K562 (cell line): Measurements from ENCODE around the gene ALDH16A1. TPM values are rescaled to one million over a fixed set of nuclear protein-coding genes. Genes with fewer than 3 reads are reported as not detected.

Experiments
- ATAC-seq: fragments of 200-7000 bp; cut with Tn5 transposase; 3 replicates; pipeline ENCODE4 v1.9.1; 2020; ENCODE audit warnings: moderate library complexity
- BruUV-seq: library from RNA; stranded (reverse); fragments of 400-500 nt; replicated peaks from 2 replicates; lab custom pipeline; 2021; lab: Mats Ljungman, UMichigan
- CTCF ChIA-PET: fragments of 300-600 bp; formaldehyde crosslinking; extraction: SDS; loops from one replicate; lab custom pipeline; 2021; ENCODE audit warnings: low intra/inter-chr PET ratio; lab: Yijun Ruan, JAX
- POLR2A ChIA-PET: fragments of 300-600, 350-650 bp; sonication (Branson Sonifier 250); formaldehyde crosslinking; extraction: SDS; loops from one replicate; lab custom pipeline; 2021; ENCODE audit warnings: antibody characterized with exemption, inconsistent platforms; lab: Yijun Ruan, JAX
- DNase-seq, 4 experiments: peaks; one replicate each; pipeline versions ENCODE4 v3.0.0 to v3.0.0-alpha.2; 2011 to 2018; ENCODE audit warnings: low spot score in 3 of 4, mixed read lengths in 3 of 4; ENCODE audit errors: extremely low read depth in 1 of 4
- FAIRE-seq: peaks from 2 replicates; lab custom pipeline; 2011; peaks lifted over from hg19 to GRCh38; lab: Jason Lieb, UNC
- H2AFZ ChIP-seq: 2 replicates; pipeline ENCODE4 v1.6.0; 2011; ENCODE audit warnings: low read depth, low read length, control low read depth, inconsistent platforms
- H3K27ac ChIP-seq: fragments of 200-600 bp; 3 replicates; pipeline ENCODE4 v1.8.0; 2011; ENCODE audit warnings: low read depth, mild to moderate bottlenecking, control low read depth, inconsistent platforms, low read length, moderate library complexity, mixed read lengths; ENCODE audit errors: extremely low read depth
- H3K27me3 ChIP-seq, 2 experiments: fragments of 300-600 bp in 1 of 2; 2 replicates in 1 of 2; 3 replicates in 1 of 2; pipeline versions ENCODE4 v1.6.0 to v1.8.0; 2011; ENCODE audit warnings: inconsistent platforms in 2 of 2, low read length in 2 of 2, mild to moderate bottlenecking in 1 of 2, mixed read lengths in 1 of 2, moderate library complexity in 1 of 2; ENCODE audit not compliant: control insufficient read depth in 2 of 2, insufficient read depth in 2 of 2
- H3K36me3 ChIP-seq: fragments of 300-600 bp; 3 replicates; pipeline ENCODE4 v1.8.0; 2011; ENCODE audit warnings: mild to moderate bottlenecking, low read length, inconsistent platforms; ENCODE audit not compliant: control insufficient read depth, insufficient read depth
- H3K4me1 ChIP-seq, 2 experiments: fragments of 200-600 bp in 1 of 2; replicated peaks in 1 of 2; 2 replicates in 1 of 2; 3 replicates in 1 of 2; pipeline versions ENCODE4 v1.5.1 to v1.8.0; 2011; ENCODE audit warnings: inconsistent platforms in 2 of 2, low read length in 2 of 2, mild to moderate bottlenecking in 1 of 2, mixed read lengths in 1 of 2, moderate library complexity in 1 of 2; ENCODE audit not compliant: control insufficient read depth in 2 of 2, insufficient read depth in 2 of 2
- H3K4me2 ChIP-seq: 2 replicates; pipeline ENCODE4 v1.6.1; 2011; ENCODE audit warnings: low read length, control low read depth, inconsistent platforms, mixed read lengths; ENCODE audit not compliant: insufficient read depth
- H3K4me3 ChIP-seq: fragments of 200-600 bp; sonication (generic), shearing (Covaris generic); 2 replicates; pipeline ENCODE4 v1.5.1; 2016; ENCODE audit warnings: control low read depth, inconsistent platforms
- H3K79me2 ChIP-seq: fragments of 200-600 bp; 3 replicates; pipeline ENCODE4 v1.8.0; 2011; ENCODE audit warnings: low read length, inconsistent platforms; ENCODE audit not compliant: control insufficient read depth, insufficient read depth
- H3K9ac ChIP-seq, 2 experiments: 2 replicates each; pipeline versions ENCODE4 v1.6.0 to v1.6.1; 2011; ENCODE audit warnings: low read depth in 2 of 2, low read length in 2 of 2, control low read depth in 1 of 2, inconsistent platforms in 1 of 2, mild to moderate bottlenecking in 1 of 2, mixed read lengths in 1 of 2; ENCODE audit not compliant: insufficient read depth in 1 of 2
- H3K9me1 ChIP-seq: one replicate; pipeline ENCODE4 v1.6.0; 2011; ENCODE audit warnings: inconsistent platforms, mild to moderate bottlenecking, low read length, moderate library complexity; ENCODE audit not compliant: control insufficient read depth, insufficient read depth
- H3K9me3 ChIP-seq: replicated peaks from 2 replicates; pipeline ENCODE4 v1.5.1; 2011; ENCODE audit warnings: low read depth, low read length, inconsistent platforms; ENCODE audit not compliant: control insufficient read depth, insufficient read depth
- H4K20me1 ChIP-seq: replicated peaks from 2 replicates; pipeline ENCODE4 v1.6.1; 2011; ENCODE audit warnings: low read length, inconsistent platforms, mixed read lengths; ENCODE audit not compliant: control insufficient read depth, insufficient read depth
- GTF2E2 ChIP-seq: fragments of 200-800 bp; sonication (Bioruptor generic); IDR thresholded peaks from 2 replicates; pipeline ENCODE4 v1.6.1; 2016; ENCODE audit warnings: missing genetic modification characterization, missing compliant biosample characterization
- HNRNPLL ChIP-seq: fragments of 200-400 bp; formaldehyde crosslinking; IDR thresholded peaks from 2 replicates; pipeline ENCODE4 v1.6.1; 2017; ENCODE audit warnings: low read length, low read depth, mild to moderate bottlenecking; ENCODE audit not compliant: poor library complexity, severe bottlenecking
- PTTG1 ChIP-seq: fragments of 450-650 bp; IDR thresholded peaks from 2 replicates; pipeline ENCODE4 v1.6.1; 2016; ENCODE audit warnings: low read depth, mild to moderate bottlenecking, missing genetic modification characterization, missing compliant biosample characterization
- RB1 ChIP-seq: fragments of 450-650 bp; IDR thresholded peaks from 2 replicates; pipeline ENCODE4 v1.6.1; 2017; ENCODE audit warnings: low read depth, mild to moderate bottlenecking
- TCF7L2 ChIP-seq: fragments of 150-350 bp; IDR thresholded peaks from 2 replicates; pipeline ENCODE4 v1.6.1; 2016; ENCODE audit warnings: low read depth, mild to moderate bottlenecking, low read length, moderate library complexity
- ZBTB7A ChIP-seq: IDR thresholded peaks from 2 replicates; pipeline ENCODE4 v1.6.1; 2011; ENCODE audit warnings: low read depth, mild to moderate bottlenecking, low read length, moderate library complexity, borderline replicate concordance; ENCODE audit not compliant: control insufficient read depth
- whole genome bisulfite sequencing: fragments of 100-300 bp; shearing (Covaris generic); methylation state at CpG from one replicate; pipeline ENCODE4 v1.1.6; 2016; ENCODE audit warnings: low coverage, mixed read lengths; ENCODE audit not compliant: insufficient coverage; ENCODE audit errors: missing lambda C conversion rate; 5-methylcytosine and 5-hydroxymethylcytosine counted together
- in situ Hi-C: fragments of 300-500 bp; cut with MboI; formaldehyde crosslinking; loops from 4 replicates; pipeline ENCODE4 v1.15.0; 2018; ENCODE audit warnings: inconsistent platforms, mixed read lengths
- intact Hi-C: fragments of 100-400 bp; cut with micrococcal nuclease; formaldehyde crosslinking; loops from 2 replicates; pipeline ENCODE4 v1.14.2; 2022
- polyA plus RNA-seq, 8 experiments: library from polyadenylated mRNA; depleted of rRNA in 4 of 8; stranded (reverse) in 5 of 8; unstranded in 3 of 8; fragments of >200 nt; fragmentation: Nextera tagmentation in 2 of 8; fragmentation: Illumina TruSeq in 1 of 8; extraction: Ambion mirVana in 2 of 8; extraction: Trizol in 1 of 8; gene quantifications; 2 replicates each; pipeline versions ENCODE4 v1.2.1 to v1.2.3, GENCODE V29; 2011 to 2014; ENCODE audit warnings: inconsistent platforms in 1 of 8, missing spikeins in 1 of 8
- total RNA-seq, 7 experiments: library from RNA; depleted of rRNA in 6 of 7; stranded (reverse); fragments of >200 nt in 6 of 7; fragmentation: Illumina TruSeq in 2 of 7; extraction: Trizol in 2 of 7; gene quantifications; 2 replicates each; pipeline versions ENCODE4 v1.2.1 to v1.2.3, GENCODE V29; 2011 to 2021; ENCODE audit warnings: low replicate concordance in 1 of 7

ALDH16A1 gene
- total and polyA plus RNA-seq, 9 of the 15 experiments (the other 6 are each of a cell fraction or from before 2014, with no cell fraction given) = 2.2 to 52.2 (median 7.6) TPM

DNA sequence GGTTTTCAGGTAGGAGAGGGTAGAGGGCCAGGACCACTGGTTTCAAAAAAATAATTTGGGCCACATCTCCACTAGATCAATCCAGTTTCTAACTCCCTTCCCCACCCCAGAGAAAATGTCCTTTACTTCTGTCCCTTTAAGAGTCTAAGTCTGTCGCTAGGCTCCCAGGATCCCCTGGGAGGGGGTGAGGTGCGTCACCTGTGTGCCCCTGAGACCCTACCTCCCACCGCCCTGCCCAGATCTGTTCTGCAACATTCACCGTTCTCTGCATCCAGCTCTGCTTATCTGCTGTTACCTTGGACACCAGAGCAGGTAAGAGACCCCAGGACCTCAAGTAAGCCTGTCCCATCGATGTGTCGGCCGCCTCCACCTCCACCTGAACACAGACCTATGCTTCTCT lies 27.8 kb upstream of the ALDH16A1 start, which contains the start of gene GFY:
GFY (plus strand) TSS at position 211 of the 400 bp plus-strand sequence. CDS start 1,043 bp downstream, outside the sequence.
- no peaks in the 10 kb centered on the region for H3K9me3 ChIP-seq
- in situ Hi-C loops (no loop called here), intact Hi-C loops (no loop called here)
- BruUV-seq = no TSS peak
- ChIA-PET POLR2A (interaction anchor here (0.6 to 1.3 kb wide), 5 partner anchors 16 to 1643 kb away, joined by 3 to 5 read pairs (median 3); no protein-coding TSS in a partner anchor), CTCF (no interaction called here)
- H3K4me2 ChIP-seq = peak within 1 kb of the TSS; percentile 76
- FAIRE-seq = no peak
- H3K4me3 ChIP-seq = peak within 1 kb of the TSS; percentile 24
- H4K20me1 ChIP-seq = no peaks in the 10 kb centered on the region
- H3K4me1 ChIP-seq = peaks cover 53 to 75% of the 10 kb centered on the region in 2 experiments
- peak within 1 kb of the TSS in 1 of 2 experiments; percentile 86; a peak in 2 of 4 replicates for H3K9ac ChIP-seq
- H3K27ac ChIP-seq = peak within 1 kb of the TSS; percentile 11; the same call in 1 of the 3 replicates
- no peaks in the 10 kb centered on the region for H3K79me2 ChIP-seq
- no peak for DNase-seq
- ATAC-seq = no peak
- peak within 1 kb of the TSS; percentile 83 for H2AFZ ChIP-seq
- no peaks in the 10 kb centered on the region for H3K27me3 ChIP-seq
- H3K36me3 ChIP-seq = no peaks in the 10 kb centered on the region; the same call in 2 of the 3 replicates
- TF ChIP-seq ZBTB7A = peak; percentile 51; the same call in 1 of the 2 replicates
- TF ChIP-seq PTTG1 (tag) = no peak
- TF ChIP-seq TCF7L2 = no peak
- no peak for TF ChIP-seq RB1
- no peak for TF ChIP-seq HNRNPLL
- no peak for TF ChIP-seq GTF2E2 (tag)
- WGBS = 40% methylated on average over 7 of the region's 7 CpGs
- no peaks in the 10 kb centered on the region for H3K9me1 ChIP-seq
